SKM-1 treated with dmso at 0.1 percent for 144 hours (cell line): Measurements from ENCODE around the gene REEP5.

ENCODE experiments used
- DNase-seq: peaks from one replicate; lab custom pipeline; 2025; ENCODE audit not compliant: unreplicated experiment; lab: John Stamatoyannopoulos, UW

The REEP5 gene

GRCh38 chr5:112933651-112934365 is 11.8 kb upstream of the REEP5 start:
- no peak for DNase-seq

DNA sequence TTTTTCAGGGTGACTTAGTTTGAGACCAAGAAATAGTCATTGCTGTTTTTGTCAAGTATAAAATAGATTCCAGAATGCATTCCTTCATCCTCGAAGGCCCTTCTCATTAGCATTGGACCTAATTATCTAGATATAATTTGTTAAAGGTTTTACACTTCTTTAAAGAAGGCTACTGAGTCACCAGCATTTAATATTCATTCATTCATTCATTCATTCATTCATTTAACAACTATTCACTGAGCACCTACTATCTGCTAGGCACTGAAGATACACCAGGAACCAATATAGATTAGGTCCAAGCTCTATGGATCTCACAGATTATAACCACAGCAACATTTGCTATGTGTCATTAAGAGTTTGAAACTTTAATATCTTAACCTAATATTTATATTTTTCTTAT is 11.1 kb upstream of the REEP5 start:
- DNase-seq = no peak

GRCh38 chr5:112931473-112931872 is 9.4 kb upstream of the REEP5 start:
- DNase-seq = no peak

DNA sequence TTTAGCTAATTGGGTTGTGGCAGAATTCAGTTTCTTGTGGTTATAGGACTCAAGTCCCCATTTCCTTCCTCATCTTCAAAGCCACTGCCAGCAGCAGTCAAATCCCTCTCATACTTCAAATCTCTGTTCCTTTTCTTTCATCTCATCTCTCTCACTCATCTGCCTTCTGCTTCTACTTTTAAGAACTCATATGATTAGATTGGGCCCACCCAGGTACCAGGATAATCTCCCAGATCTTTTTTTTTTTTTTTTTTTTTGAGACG is 8.0 kb upstream of the REEP5 start:
- peak; percentile 79 for DNase-seq

DNA sequence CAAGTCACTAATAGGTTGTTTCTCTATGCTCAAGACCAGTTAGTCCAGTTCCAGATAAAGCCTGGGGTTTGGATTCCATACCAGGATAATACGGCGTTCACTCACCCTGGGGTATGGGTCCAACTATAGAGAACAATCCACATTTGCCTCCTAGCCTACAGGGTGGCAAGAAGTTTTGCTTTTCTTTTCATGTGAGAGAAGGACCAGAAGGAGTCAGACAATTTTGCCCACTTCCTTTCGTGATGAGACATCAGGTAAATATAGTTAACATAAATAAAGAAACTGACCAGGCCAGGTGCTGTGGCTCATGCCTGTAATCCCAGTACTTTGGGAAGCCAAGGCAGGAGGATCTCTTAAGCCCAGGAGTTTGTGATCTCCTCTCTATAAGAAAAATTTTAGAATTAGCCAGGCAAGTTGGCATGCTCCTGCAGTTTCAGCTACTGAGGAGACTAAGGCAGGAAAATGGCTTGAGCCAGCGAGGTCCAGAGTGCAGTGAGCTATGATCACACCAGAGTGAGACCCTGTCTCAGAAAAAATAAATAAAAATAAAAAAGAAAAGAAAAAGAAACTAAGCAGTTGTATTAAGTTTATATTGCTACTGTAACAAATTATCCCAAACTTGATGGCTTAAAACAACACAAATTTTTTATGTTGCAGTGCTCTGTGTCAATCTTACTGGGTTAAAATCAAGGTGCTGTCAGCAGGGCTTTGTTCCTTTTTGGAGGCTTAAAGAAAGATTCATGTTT is 7.5 kb upstream of the REEP5 start:
- no peak for DNase-seq

- DNase-seq = no peak
These were observed 2.0 kb upstream of the REEP5 start for GRCh38 chr5:112923988-112924387.

DNA sequence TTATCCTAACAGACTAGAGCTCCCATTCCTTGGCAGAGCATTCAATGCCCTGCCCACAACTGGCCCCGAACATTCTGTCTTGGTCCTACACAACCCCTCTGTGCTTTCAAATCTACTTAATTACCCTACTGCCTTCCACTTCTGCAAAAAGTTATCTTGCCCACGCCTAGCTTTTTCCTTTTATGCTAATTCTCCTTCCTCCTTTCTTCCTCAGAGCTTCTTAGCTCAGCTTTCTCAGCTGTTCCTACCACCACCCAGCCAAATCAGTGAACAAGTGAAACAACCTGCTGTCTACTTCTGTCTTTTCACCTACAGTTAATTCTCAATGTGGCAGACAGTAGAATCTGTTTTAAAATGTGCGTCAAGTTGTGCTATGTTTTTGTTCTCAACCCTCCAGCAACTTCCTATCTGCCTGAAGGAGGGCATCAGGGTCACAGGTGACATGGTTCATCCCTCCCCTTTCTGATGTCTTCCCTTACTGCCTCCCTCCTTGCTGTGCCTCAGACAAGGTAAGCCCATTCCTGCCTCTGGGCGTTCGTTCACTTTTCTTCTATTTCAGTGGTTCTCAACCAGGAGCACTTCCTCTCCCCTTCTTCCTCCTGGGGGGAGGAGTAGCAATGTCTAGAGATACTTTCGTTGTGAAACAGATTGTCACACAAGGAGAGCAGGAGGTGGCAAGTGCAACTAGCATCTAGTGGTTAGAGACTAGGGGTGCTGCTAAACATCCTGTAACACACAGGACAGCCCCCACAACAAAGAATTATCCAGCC is 1.3 kb upstream of the REEP5 start:
- peak; percentile 85 for DNase-seq

- DNase-seq = no peak
These were observed 798 bp downstream of the REEP5 start for GRCh38 chr5:112921026-112921832.

GRCh38 chr5:112919972-112920371 is 2.1 kb downstream of the REEP5 start:
- DNase-seq = no peak

GRCh38 chr5:112918679-112919078 is 3.3 kb downstream of the REEP5 start:
- no peak for DNase-seq

DNA sequence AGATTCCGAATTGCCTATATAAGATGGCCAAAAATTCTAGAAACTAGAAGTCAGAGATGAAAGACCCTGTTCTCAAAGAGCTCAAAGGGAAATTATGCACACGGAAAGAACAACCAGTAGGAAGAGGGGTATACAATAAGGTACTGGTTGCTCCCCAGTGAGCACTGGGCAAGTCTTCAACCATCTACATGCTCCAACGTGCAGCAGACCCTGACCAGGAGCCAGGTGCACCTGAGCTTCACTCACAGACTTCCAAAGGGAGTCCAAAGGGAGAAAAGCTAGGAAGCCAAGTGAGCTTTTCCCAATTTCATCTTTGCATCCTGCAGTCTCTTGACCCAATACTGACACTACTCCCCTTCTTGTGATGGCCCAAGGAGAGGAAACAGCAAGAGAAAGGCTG is 3.9 kb downstream of the REEP5 start:
- DNase-seq = no peak

DNA sequence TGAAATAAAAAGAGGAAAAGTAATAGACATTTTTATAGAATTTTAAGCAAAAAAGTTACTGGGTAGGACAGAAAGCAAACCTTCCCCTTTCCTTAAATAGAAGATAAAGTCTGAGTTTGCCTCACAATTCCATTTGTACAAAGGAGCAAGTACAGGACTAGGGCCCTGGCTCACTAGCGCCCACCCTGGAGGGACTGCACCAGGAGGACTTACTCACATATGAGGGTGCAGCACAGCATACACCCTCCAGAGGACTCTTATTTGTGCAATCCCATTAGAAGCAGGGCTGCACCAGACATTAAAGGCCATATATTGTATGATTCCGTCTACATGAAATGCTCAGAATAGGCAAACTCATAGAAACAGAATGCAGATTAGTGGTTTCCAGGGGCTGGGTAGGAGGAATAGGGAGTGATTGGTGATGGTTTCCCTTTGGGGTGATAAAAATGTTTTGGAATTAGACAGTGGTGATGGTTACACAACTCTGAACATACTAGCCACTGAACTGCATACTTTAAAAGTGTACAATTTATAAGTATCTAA is 4.5 kb downstream of the REEP5 start:
- DNase-seq = no peak

GRCh38 chr5:112915831-112916230 is 6.2 kb downstream of the REEP5 start:
- DNase-seq = no peak

DNA sequence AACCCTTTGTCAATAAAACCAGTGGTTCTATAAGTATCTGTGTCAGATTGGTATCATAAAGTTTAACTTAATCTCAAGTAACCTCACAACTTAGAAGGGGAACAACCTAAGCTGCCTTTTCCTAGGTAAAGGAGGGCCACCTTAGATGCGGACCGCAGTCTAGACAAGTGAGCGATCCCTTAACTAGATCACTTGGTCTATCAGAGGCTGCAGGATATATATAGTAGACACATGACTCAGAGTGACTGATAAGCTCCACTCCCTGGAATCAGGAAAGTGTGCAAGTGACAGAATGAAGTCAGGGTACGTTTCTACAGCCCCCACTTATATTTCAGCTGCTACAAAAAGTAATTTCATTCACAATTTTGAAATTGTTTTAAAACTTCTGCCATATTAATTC is 7.4 kb downstream of the REEP5 start:
- DNase-seq = no peak

- no peak for DNase-seq
These were observed 11.5 kb downstream of the REEP5 start for GRCh38 chr5:112910529-112910928.

DNA sequence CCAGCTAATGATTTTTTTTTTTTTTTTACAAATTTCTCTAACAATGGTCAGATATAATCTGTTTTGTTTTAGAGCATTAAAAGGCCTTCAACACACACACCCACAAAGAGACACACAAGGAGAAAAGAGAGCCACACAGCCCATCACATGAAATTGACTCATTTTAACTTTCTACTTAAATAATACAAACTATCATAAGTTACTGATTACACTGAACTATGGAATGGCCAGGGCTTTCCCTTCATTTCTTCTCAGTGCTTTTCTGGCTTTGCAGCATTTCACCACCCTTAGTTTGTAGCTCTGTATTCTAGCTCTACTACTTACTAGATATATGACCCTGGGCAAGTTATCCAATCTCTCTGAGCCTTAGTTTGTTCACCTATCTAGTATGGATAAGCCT is 13.2 kb downstream of the REEP5 start:
- DNase-seq = no peak

DNA sequence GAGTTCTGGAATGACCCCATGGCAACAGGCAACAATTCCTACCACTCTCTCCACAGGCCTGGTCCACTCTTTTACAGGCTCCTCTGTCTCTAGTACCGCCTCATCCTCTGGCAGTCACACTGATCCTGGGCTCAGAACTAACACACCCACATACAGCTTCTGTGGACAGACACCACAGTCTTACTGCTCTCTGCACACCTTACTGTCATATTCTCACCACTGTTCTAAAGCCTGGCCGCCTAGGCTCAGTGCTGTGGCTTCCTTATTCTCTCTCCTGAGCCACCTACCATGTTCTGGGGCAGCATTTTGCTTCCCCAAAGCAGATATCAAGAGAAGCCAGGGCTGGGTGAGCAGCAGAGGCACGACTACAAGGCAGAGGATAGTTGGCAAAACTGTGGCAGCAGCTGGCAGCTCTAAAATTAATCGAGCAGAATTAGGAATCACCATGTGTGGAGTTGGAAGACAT is 14.8 kb downstream of the REEP5 start:
- DNase-seq = no peak

- DNase-seq = no peak
These were observed 15.4 kb downstream of the REEP5 start for GRCh38 chr5:112906637-112907036.

DNA sequence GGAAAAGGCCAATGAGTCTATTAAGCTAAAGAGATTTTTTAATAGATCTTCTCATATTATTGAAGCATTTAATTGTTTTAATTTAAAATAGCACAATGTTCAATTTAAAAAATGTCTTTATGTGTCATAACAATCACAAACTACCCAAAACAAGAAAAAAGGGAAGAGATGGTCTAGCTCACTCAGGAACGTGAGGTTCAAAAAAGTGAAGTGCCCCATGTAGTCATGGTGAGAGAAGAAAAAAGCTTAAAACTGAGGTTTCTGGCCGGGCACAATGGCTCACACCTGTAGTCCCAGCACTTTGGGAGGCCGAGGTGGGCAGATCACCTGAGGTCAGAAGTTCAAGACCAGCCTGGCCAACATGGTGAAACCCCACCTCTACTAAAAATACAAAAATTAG is 17.0 kb downstream of the REEP5 start:
- DNase-seq = peak; percentile 9

DNA sequence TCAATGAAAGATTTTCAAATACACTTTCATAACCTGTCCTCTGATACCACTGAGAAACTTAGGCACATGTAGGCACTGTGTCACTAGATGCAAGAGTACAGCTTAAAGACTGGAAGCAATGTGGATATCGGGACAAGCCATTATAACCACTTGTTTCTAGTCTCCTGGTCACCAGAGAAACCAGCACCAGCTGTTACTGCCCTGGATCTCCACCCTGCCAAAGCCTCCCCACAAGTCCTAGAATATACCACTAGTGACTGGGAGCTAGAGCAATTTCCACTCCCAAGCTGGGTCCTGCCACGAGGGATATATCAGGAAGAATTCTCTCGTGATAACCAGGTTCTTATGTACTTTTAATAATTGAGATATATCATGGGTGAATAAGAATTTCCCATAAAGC is 19.5 kb downstream of the REEP5 start:
- no peak for DNase-seq

GRCh38 chr5:112895682-112896081 is 26.3 kb downstream of the REEP5 start:
- DNase-seq = no peak
